ENCODE measurements around the gene BST1.
"Not testable (repeated sequence)": the region's sequence is repeated elsewhere in the genome, so short reads cannot be mapped to it uniquely, and the experiment has no call there.

Gene BST1

GRCh38 chr4:15714141-15714540 is 11.3 kb downstream of the BST1 start:
- DNase-seq: no peak

- DNase-seq: no peak
Measured at GRCh38 chr4:15714646-15715435, 12.0 kb downstream of the BST1 start.

GRCh38 chr4:15716115-15716514 is 13.2 kb downstream of the BST1 start:
- no peak for DNase-seq

GRCh38 chr4:15717086-15717485 is 14.2 kb downstream of the BST1 start:
- DNase-seq: no peak

DNA sequence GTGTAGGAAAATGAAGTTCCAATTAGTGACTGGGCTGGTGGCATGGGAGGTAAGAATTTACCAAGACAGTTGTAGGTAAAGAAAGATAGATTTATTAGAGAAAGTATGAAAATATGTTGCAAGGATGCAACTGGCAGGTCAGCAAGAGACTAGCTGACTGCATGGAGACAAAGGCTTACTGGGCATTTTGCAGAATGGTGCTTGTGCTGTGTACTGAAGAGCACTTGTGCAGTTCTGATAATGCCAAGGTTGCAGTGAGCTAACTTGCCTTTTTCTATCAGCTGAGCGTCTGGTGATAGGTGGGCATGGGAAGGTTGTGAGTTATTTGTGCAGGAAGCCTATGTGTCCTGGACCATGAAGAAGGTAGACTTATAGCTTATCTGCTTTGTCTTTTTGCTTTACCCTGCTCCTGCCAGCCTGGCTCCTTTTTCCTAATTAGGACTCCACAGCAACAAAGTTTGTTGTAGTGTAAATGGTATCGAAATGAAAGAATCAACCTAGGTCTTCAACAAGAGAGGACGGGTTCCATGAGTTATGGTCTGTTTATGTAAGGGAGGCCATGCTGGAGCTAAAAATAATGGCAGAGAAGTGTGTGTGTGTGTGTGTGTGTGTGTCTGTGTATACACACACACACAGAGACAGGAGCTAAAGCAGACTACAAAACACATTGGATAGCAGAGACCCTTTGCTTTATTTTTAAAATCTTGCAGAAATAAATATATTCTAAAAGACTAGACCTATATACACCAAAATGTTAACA is 15.0 kb downstream of the BST1 start:
- DNase-seq: no peak

- DNase-seq: no peak
Measured at GRCh38 chr4:15718465-15718864, 15.6 kb downstream of the BST1 start.

DNA sequence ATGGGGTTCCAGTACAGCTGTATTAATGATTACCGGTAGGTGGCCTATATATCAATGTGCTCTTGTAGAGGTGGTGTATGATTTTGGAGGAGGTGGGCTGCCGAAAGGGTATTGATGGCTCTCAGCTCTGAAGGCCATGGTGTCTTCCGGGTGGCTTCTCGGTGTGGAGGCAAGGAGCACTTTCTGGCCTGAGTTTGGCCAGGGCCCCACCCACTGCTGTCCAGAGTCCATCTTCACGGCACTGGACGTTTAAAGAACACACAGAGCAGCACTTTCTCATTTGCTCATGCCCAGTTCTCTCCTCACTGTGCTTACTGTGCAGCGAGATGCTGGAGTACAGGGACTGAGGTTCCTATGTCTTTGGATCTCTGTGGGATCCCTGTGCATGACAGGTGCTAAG is 16.1 kb downstream of the BST1 start:
- DNase-seq: no peak

DNA sequence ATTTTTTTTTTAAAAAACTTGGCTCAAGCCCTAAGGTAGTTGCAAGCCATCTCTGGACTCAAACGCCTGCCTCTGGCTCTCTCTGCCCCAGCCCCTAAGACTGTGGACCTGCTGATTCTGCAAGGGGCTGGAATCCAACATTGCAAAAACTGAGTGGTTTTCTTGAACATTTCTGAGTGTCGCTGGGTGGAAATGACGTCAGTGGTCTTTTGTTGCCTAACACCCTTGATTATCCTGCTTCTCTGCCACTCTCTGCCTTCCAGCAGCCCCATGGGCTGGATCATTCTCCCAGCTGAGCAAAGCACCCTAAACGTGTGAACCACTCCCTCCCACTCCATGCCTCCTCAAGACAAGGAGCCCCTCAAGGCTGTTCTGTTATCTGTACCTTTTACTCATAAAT is 16.6 kb downstream of the BST1 start:
- DNase-seq: peak; percentile 3 to 19

- DNase-seq: peak; percentile 29 to 44
Measured at GRCh38 chr4:15720851-15721250, 18.0 kb downstream of the BST1 start.

- DNase-seq: no peak
Measured at GRCh38 chr4:15725608-15726007, 22.7 kb downstream of the BST1 start.

DNA sequence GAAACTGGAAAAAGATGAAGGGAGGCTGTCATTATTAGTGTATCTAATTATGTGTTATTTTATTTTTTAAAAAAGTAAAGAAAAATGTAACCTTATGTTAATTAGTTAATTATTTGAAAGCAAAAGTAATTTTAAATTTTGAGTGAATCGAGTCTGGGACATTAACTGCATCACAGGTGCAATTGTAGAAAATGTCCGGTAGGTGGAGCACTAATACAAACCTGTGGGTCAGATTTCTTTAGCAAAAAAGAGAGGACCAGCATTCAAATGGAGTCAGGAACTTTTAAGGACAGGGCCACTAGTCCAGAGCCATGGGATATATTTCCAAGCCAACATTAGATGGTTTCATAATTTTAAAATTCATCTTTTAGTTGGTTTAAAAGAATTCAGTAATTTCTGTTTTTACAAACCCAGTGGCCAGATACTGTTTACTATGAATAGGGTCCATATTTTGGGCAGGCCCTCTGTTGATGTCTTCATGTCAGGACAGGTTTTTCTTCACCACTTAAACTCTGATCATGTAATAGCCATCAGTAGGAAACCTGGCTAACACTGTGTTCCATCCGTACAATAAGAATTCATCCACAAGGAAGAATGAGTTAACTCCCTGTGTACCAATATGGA is 27.2 kb downstream of the BST1 start:
- DNase-seq: peak; percentile 44 to 81

GRCh38 chr4:15733061-15733460 is 30.2 kb downstream of the BST1 start:
- not testable (repeated sequence) for DNase-seq

DNA sequence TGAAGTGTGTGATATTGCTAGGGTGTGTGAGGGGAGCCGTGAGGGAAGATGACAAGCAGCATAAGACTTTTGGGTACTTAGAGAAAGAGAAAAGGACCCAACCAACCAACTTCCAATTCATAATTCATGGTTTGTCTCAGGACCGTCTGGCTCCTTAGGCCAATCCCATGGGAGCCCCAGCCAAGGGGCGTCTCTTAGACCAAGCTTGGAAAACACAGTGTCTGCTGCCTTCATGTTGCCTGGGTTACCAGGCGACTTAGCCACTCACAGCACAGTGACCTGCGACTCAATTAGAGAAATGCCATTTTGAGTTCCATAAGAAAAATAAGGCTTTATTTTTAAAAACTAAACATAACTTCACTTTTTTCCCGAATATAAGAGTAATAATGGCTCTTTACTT is 32.7 kb downstream of the BST1 start:
- no peak for DNase-seq

DNA sequence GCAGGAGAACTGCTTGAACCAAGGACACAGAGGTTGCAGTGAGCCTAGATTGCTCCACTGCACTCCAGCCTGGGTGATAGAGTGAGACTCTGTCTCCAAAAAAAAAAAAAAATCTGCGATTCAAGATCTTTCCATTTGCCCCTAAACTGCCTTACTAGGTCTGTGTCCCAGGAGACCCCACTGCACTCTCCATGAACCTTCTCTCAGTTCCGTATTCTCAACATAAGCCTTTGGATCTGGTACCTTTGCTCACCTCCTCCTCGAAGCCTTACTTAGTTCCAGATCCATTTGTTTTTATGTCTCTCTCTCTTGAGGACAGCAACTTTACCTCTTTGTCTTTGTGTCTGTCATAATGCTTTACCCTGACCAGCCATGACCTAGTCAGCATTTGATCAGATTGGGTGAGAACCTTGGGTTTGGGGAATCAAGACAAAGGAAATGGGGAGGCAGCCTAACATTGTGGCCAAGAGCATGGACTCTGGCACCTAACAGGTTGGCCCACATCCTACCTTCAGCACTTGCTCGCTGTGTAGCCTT is 33.7 kb downstream of the BST1 start:
- DNase-seq: no peak

GRCh38 chr4:15737255-15737654 is 34.4 kb downstream of the BST1 start:
- DNase-seq: no peak

GRCh38 chr4:15738877-15739276 is 36.0 kb downstream of the BST1 start:
- DNase-seq: no peak

DNA sequence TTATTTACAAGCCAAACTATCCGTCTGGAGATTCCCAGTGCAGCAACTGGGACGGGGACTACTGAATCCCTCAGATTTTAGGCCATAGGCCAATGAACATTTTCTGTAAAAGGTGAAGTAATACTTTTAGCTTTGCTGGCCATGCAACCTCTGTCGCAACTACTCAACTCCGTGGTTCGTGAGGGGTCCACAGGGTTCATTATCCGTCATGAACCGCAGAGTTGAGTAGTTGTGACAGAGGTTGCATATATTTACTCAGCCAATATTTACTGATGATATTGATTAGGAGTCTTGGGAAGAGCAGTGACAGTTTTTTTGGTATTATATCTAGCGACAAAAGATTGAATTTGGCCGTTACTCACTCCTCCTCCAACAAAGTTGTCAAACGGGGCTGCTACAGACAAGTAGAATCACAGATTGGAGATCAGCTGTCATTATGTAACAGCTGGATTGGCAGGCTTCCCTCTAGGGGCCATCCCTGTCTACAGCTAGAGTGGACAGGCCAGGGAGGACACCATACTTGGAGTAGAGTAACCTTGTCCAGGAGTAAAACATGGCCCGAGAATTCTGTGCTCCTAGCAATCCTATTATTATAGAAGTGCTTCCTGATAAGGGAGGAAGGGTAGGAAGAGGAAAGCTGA is 38.0 kb downstream of the BST1 start:
- no peak for DNase-seq

- DNase-seq: no peak
Measured at GRCh38 chr4:15742083-15742582, 39.3 kb downstream of the BST1 start.

DNA sequence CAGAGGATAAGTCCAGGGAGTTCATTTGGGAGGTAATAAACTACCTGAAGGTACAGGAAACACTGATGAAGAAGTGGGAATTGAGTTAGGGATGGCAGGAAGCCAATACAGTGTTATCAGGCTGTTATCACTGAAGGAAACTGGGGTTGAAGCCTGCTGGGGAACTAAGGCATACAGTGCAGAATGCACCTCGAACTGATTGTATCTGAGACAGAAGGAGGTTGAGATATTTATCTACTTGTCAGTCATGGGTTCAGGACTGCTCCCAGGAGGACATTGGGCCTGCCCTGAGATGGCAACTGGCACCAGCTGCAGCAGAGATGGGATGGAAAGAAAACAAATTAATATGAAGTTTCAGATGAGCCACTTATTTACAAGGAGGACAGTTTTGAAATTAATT is 39.8 kb downstream of the BST1 start:
- no peak for DNase-seq

- DNase-seq: peak in 1 of 2 experiments; percentile 6
Measured at GRCh38 chr4:15744016-15744545, 41.2 kb downstream of the BST1 start.

DNA sequence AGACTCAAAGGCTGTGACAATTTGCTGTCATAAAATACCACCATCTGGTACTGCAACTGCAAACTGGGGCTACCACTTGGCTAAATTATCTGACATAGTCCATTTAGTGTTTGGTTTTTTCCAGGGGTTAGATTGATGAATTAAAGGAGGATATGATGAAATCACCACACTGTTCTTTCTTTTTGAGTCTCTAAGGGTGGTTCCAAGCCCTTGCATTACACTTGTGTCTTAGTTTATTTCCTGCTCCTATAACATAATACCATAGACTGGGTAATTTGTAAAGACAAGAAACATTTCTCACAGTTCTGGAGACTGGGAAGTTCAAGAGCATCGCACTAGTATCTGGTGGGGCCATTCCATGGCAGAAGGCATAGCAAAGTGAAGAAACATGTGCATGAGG is 43.2 kb downstream of the BST1 start:
- no peak for DNase-seq

DNA sequence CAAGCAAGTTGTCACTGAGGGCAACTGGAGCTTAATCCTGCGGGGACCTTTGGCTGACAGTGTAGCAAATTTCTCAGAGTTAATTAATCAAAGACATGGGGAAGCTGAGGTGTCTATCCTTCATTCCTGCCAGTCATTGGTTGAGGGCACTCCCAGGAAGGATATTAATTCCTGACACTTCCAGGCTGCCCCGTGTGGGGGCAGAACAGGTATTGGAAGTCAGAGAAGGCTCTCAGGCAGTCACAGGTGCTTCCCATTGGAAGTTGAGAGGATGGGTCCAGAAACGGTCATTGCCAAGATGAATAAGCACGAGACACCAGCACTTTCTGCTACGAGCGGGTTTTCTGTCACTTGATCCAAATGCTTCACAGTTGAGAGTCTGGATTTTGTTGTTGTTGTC is 46.1 kb downstream of the BST1 start:
- no peak for DNase-seq

DNA sequence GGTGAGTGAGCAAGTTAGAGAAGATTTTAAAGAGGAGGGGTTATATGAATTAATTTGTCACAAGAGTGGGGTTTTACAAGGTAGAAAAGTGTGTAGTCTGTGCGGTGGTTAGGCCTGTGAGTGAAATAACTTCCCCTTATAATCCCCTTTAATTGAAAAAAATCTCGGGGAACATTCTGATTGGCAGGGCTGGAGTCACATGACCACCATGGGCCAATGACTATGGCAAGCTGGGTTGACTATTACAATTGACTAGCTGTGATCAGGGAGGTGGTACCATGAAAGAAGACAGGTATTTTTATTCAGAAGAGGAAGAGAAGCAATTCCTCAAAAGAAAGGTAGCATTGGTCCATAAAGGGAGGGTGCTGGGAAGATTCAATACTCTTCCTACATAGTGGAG is 48.3 kb downstream of the BST1 start:
- DNase-seq: no peak

Data from Kasumi-1 (cell line).